Measurements from ENCODE around the gene CDK14.

CDK14 gene

DNA sequence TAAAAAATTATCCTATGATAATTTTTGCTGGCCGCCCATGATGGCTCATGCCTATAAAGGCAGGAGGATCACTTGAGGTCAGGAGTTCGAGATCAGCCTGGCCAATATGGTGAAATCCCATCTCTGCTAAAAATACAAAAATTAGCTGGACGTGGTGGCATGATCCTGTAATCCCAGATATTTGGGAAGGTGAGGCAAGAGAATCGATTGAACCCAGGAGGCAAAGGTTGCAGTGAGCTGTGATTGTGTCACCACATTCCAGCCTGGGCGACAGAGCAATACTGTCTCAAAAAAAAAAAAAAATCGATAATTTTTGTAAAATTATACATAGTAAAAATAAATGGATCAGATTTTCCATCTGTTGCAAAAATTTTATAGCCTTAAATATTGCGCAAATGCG, 31.7 kb upstream of the CDK14 start:
- DNase-seq (ENCODE audit: extremely low read depth, insufficient read length) = no peak
- H3K27me3 ChIP-seq (replicated peaks; ENCODE audit: control insufficient read depth, insufficient read depth, low read length) = no peaks in the 10 kb centered on the region
- TF ChIP-seq, protein P1, sequence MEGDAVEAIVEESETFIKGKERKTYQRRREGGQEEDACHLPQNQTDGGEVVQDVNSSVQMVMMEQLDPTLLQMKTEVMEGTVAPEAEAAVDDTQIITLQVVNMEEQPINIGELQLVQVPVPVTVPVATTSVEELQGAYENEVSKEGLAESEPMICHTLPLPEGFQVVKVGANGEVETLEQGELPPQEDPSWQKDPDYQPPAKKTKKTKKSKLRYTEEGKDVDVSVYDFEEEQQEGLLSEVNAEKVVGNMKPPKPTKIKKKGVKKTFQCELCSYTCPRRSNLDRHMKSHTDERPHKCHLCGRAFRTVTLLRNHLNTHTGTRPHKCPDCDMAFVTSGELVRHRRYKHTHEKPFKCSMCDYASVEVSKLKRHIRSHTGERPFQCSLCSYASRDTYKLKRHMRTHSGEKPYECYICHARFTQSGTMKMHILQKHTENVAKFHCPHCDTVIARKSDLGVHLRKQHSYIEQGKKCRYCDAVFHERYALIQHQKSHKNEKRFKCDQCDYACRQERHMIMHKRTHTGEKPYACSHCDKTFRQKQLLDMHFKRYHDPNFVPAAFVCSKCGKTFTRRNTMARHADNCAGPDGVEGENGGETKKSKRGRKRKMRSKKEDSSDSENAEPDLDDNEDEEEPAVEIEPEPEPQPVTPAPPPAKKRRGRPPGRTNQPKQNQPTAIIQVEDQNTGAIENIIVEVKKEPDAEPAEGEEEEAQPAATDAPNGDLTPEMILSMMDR (IDR thresholded peaks at IDR 0.05; ENCODE audit: insufficient read depth, low read length, poor library complexity, severe bottlenecking) = no peak
- H3K36me3 ChIP-seq (ENCODE audit: control insufficient read depth, insufficient read depth, low read length) = no peaks in the 10 kb centered on the region
- no peak overlapping the region for H3K4me3 ChIP-seq (replicated peaks; ENCODE audit: low read depth, low read length)

DNA sequence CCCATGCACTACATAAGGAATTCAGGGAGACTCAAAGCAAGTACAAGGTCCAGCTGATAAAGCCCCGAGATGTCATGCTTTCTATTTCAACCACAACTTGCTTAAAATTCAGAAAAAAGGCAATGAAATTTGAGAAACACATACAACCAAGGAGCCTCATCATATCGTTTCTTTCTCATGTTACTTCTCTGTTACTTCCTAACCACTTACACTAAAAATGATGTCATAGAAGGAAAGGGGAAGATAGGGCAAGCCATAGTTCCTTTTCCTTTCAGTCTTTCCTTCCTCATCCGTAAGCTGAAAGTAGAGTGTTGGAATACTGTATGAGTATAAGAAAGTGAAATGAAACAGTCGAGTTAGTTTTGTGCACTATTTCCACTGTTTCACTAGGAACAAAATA, 27.9 kb upstream of the CDK14 start:
- Histone ChIP-seq H3K36me3 (ENCODE audit: control insufficient read depth, insufficient read depth, low read length) (no peaks in the 10 kb centered on the region), H3K4me3 (replicated peaks; ENCODE audit: low read depth, low read length) (no peak overlapping the region), H3K27me3 (replicated peaks; ENCODE audit: control insufficient read depth, insufficient read depth, low read length) (no peaks in the 10 kb centered on the region)
- TF ChIP-seq, protein P1 (IDR thresholded peaks at IDR 0.05; ENCODE audit: insufficient read depth, low read length, poor library complexity, severe bottlenecking) = no peak
- no peak for DNase-seq (ENCODE audit: extremely low read depth, insufficient read length)

DNA sequence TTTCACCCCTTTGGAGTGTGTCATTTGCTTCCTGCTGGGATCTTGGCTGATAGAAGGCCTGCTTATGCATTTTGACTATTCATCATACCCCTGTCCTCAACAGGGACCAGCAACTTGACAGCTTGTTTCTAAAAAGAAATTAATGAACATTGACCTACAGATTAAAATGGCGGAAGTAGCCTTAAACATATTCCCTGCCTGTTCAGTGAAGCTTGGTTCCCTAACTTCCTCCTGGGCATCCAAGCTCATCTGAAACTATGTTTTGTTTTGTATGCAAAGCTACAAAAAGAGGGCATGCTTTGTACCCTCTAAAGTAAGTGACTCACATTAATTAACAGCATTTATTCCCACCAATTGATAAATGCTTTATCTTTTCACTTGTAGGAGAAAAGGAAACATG, 26.8 kb upstream of the CDK14 start:
- DNase-seq (ENCODE audit: extremely low read depth, insufficient read length) = no peak
- H3K36me3 ChIP-seq (ENCODE audit: control insufficient read depth, insufficient read depth, low read length) = no peaks in the 10 kb centered on the region
- no peaks in the 10 kb centered on the region for H3K27me3 ChIP-seq (replicated peaks; ENCODE audit: control insufficient read depth, insufficient read depth, low read length)
- TF ChIP-seq, protein P1 (IDR thresholded peaks at IDR 0.05; ENCODE audit: insufficient read depth, low read length, poor library complexity, severe bottlenecking) = no peak
- no peak overlapping the region for H3K4me3 ChIP-seq (replicated peaks; ENCODE audit: low read depth, low read length)

DNA sequence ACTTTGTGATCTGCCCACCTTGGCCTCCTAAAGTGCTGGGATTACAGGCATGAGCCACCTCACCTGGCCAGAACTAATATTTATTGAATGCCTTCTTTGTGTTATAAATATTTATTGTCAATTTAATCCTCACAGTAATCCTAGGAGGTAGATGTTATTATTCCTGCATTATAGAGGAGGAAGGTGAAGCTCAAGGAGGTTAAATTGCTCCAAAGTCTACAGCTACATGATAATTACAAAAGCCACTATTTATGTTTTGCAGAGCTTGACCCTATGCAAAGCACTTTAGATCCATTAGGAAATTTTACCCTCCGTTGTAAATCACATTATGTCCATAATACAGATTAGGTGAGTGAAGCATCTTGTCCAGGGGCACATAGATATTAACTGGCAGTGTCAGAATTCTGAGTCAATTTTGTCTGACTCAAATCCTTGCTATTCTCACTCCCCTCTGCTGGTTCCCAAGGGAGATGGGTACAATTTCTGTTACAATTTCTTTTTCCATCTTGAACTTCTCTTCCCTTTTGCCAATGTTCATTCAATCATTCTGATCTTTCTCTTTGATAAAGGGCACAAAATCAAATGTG, 25.7 kb upstream of the CDK14 start:
- Histone ChIP-seq H3K36me3 (ENCODE audit: control insufficient read depth, insufficient read depth, low read length) (no peaks in the 10 kb centered on the region), H3K4me3 (replicated peaks; ENCODE audit: low read depth, low read length) (no peak overlapping the region), H3K27me3 (replicated peaks; ENCODE audit: control insufficient read depth, insufficient read depth, low read length) (no peaks in the 10 kb centered on the region)
- DNase-seq (ENCODE audit: extremely low read depth, insufficient read length) = no peak
- TF ChIP-seq, protein P1 (IDR thresholded peaks at IDR 0.05; ENCODE audit: insufficient read depth, low read length, poor library complexity, severe bottlenecking) = no peak

DNA sequence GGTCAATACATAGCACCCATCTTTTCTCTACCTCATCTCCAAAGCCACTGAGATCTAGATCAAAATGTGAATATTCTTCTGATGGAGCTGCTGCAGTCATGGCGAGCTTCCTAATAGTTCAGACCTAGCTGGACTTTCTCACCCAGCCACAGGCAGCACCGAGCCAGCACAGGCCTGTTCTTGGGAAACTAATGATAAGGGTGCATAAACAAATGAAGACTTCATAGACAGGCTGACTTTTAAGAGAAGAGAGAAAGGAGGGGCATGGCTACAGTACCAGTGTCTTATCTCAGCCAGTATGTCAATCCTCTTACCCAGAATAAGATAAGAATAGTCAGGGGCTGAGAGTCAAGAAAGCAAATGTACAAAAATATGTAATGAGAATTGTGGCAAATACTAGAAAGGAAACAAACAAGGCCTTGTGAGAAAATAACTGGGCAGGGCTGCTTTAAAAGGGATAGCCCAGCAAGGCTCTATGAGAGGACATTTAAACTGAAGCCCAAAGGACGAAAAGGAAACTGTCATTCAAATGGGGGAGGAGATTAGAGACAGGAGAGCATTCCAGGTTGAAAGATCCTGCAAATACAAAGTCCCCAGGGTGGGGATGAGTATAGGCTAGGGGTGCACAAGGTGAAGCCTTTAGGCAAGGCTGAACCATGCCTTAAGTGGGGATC, 21.8 kb upstream of the CDK14 start:
- no peak overlapping the region for H3K4me3 ChIP-seq (replicated peaks; ENCODE audit: low read depth, low read length)
- TF ChIP-seq, protein P1 (IDR thresholded peaks at IDR 0.05; ENCODE audit: insufficient read depth, low read length, poor library complexity, severe bottlenecking) = no peak
- H3K36me3 ChIP-seq (ENCODE audit: control insufficient read depth, insufficient read depth, low read length) = no peaks in the 10 kb centered on the region
- no peaks in the 10 kb centered on the region for H3K27me3 ChIP-seq (replicated peaks; ENCODE audit: control insufficient read depth, insufficient read depth, low read length)
- no peak for DNase-seq (ENCODE audit: extremely low read depth, insufficient read length)
